Measurements from ENCODE around the gene C5orf34.

DNA sequence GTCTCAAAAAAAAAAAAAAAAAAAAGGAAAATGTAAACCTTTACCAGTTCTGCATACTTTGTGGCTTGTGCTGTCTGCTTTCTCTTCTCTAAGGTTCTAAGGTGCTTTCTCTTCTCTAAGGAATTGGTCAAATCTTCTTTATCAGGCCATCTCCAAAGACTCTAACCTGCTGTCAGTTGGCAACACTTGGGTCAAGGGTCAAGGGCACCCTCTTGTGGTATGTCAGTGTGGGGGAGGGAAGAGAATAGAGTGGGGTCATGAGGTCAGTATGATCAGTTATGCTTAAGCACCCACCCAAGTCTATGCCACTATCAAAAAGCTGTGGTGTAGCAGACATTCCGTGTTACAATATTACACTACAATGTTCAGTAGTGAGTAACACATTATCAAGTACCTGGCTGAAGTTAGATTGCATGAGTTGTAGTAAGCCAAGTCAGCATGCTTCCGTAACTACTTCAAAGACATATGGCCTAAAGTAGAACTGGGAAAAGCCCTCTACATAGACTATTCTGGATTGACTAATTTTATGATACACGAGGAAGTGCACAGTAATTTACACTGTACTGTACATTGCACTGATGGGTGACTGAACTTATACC, 77.8 kb downstream of the C5orf34 start:
- TF ChIP-seq, protein P1, sequence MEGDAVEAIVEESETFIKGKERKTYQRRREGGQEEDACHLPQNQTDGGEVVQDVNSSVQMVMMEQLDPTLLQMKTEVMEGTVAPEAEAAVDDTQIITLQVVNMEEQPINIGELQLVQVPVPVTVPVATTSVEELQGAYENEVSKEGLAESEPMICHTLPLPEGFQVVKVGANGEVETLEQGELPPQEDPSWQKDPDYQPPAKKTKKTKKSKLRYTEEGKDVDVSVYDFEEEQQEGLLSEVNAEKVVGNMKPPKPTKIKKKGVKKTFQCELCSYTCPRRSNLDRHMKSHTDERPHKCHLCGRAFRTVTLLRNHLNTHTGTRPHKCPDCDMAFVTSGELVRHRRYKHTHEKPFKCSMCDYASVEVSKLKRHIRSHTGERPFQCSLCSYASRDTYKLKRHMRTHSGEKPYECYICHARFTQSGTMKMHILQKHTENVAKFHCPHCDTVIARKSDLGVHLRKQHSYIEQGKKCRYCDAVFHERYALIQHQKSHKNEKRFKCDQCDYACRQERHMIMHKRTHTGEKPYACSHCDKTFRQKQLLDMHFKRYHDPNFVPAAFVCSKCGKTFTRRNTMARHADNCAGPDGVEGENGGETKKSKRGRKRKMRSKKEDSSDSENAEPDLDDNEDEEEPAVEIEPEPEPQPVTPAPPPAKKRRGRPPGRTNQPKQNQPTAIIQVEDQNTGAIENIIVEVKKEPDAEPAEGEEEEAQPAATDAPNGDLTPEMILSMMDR (IDR thresholded peaks at IDR 0.05) = no peak
- no peak for TF ChIP-seq POLR2A (IDR thresholded peaks at IDR 0.05)
